ENCODE measurements around the gene SPATA31D1. TPM values are rescaled to one million over a fixed set of nuclear protein-coding genes. Genes with fewer than 3 reads are reported as not detected.

Gene SPATA31D1
- total RNA-seq, 1 donor from 2014 or later = not detected

- H3K9me3 Mint-ChIP-seq (ENCODE audit: unreplicated experiment) = no peaks in the 10 kb centered on the region
- no peak for TF ChIP-seq CTCF (IDR thresholded peaks at IDR 0.05; ENCODE audit: unreplicated experiment)
- no peak for DNase-seq (ENCODE audit: low spot score)
- H3K36me3 Mint-ChIP-seq (ENCODE audit: low read depth, unreplicated experiment) = no peaks in the 10 kb centered on the region
- H3K27ac Mint-ChIP-seq (ENCODE audit: unreplicated experiment) = no peak overlapping the region
- no peaks in the 10 kb centered on the region for H3K4me1 Mint-ChIP-seq (ENCODE audit: unreplicated experiment)
- peaks cover 3% of the 10 kb centered on the region for H3K27me3 Mint-ChIP-seq (ENCODE audit: unreplicated experiment)
- no peak overlapping the region for H3K4me3 Mint-ChIP-seq (ENCODE audit: unreplicated experiment)
Observed at GRCh38 chr9:81968026-81968425, 20.5 kb upstream of the SPATA31D1 start.

- no peak for DNase-seq (ENCODE audit: low spot score)
- no peak overlapping the region for H3K27ac Mint-ChIP-seq (ENCODE audit: unreplicated experiment)
- H3K4me1 Mint-ChIP-seq (ENCODE audit: unreplicated experiment) = no peaks in the 10 kb centered on the region
- no peaks in the 10 kb centered on the region for H3K36me3 Mint-ChIP-seq (ENCODE audit: low read depth, unreplicated experiment)
- peaks cover 3% of the 10 kb centered on the region for H3K27me3 Mint-ChIP-seq (ENCODE audit: unreplicated experiment)
- no peak for TF ChIP-seq CTCF (IDR thresholded peaks at IDR 0.05; ENCODE audit: unreplicated experiment)
- no peaks in the 10 kb centered on the region for H3K9me3 Mint-ChIP-seq (ENCODE audit: unreplicated experiment)
- no peak overlapping the region for H3K4me3 Mint-ChIP-seq (ENCODE audit: unreplicated experiment)
Observed at GRCh38 chr9:81969971-81970370, 18.6 kb upstream of the SPATA31D1 start.

GRCh38 chr9:81971727-81972126 is 16.8 kb upstream of the SPATA31D1 start:
- Mint-ChIP-seq H3K4me3 (ENCODE audit: unreplicated experiment) (no peak overlapping the region), H3K27me3 (ENCODE audit: unreplicated experiment) (peaks cover 3% of the 10 kb centered on the region), H3K4me1 (ENCODE audit: unreplicated experiment) (no peaks in the 10 kb centered on the region), H3K27ac (ENCODE audit: unreplicated experiment) (no peak overlapping the region), H3K9me3 (ENCODE audit: unreplicated experiment) (no peaks in the 10 kb centered on the region), H3K36me3 (ENCODE audit: low read depth, unreplicated experiment) (no peaks in the 10 kb centered on the region)
- no peak for TF ChIP-seq CTCF (IDR thresholded peaks at IDR 0.05; ENCODE audit: unreplicated experiment)
- no peak for DNase-seq (ENCODE audit: low spot score)

- Mint-ChIP-seq H3K36me3 (ENCODE audit: low read depth, unreplicated experiment) (no peaks in the 10 kb centered on the region), H3K4me1 (ENCODE audit: unreplicated experiment) (no peaks in the 10 kb centered on the region), H3K4me3 (ENCODE audit: unreplicated experiment) (no peak overlapping the region), H3K27ac (ENCODE audit: unreplicated experiment) (no peak overlapping the region), H3K9me3 (ENCODE audit: unreplicated experiment) (no peaks in the 10 kb centered on the region), H3K27me3 (ENCODE audit: unreplicated experiment) (peaks cover 3% of the 10 kb centered on the region)
- DNase-seq (ENCODE audit: low spot score) = no peak
- no peak for TF ChIP-seq CTCF (IDR thresholded peaks at IDR 0.05; ENCODE audit: unreplicated experiment)
Observed at GRCh38 chr9:81974764-81975163, 13.8 kb upstream of the SPATA31D1 start.

- Mint-ChIP-seq H3K27me3 (ENCODE audit: unreplicated experiment) (peaks cover 2% of the 10 kb centered on the region), H3K4me1 (ENCODE audit: unreplicated experiment) (no peaks in the 10 kb centered on the region), H3K27ac (ENCODE audit: unreplicated experiment) (no peak overlapping the region), H3K4me3 (ENCODE audit: unreplicated experiment) (no peak overlapping the region), H3K36me3 (ENCODE audit: low read depth, unreplicated experiment) (no peaks in the 10 kb centered on the region), H3K9me3 (ENCODE audit: unreplicated experiment) (no peaks in the 10 kb centered on the region)
- TF ChIP-seq CTCF (IDR thresholded peaks at IDR 0.05; ENCODE audit: unreplicated experiment) = no peak
- no peak for DNase-seq (ENCODE audit: low spot score)
Observed at GRCh38 chr9:81976351-81976750, 12.2 kb upstream of the SPATA31D1 start.
